ENCODE measurements around the gene PRDM15. TPM values are rescaled to one million over a fixed set of nuclear protein-coding genes. Genes with fewer than 3 reads are reported as not detected.

PRDM15 gene
- total and polyA plus RNA-seq, 9 donors, result 3.8 to 6.8 (median 5.5) TPM

GRCh38 chr21:41755934-41756773 lies 123.0 kb downstream of the PRDM15 start:
- no peak for DNase-seq
- Histone ChIP-seq H3K4me1 (ENCODE audit: control insufficient read depth, insufficient read depth, low read length) (peaks cover 30% of the 10 kb centered on the region), H3K36me3 (ENCODE audit: control insufficient read depth, insufficient read depth, low read length) (no peaks in the 10 kb centered on the region), H3K27me3 (ENCODE audit: control insufficient read depth, insufficient read depth, low read length) (peaks cover 20% of the 10 kb centered on the region), H3K4me3 (ENCODE audit: low read length) (no peak overlapping the region), H3K9me3 (replicated peaks; ENCODE audit: control insufficient read depth, low read depth, low read length) (no peaks in the 10 kb centered on the region), H3K27ac (ENCODE audit: low read length) (no peak overlapping the region)
- WGBS (ENCODE audit: insufficient coverage), result 95% methylated on average over 33 of the region's 33 CpGs

- Histone ChIP-seq H3K4me3 (ENCODE audit: low read length) (no peak overlapping the region), H3K9me3 (replicated peaks; ENCODE audit: control insufficient read depth, low read depth, low read length) (no peaks in the 10 kb centered on the region), H3K27ac (ENCODE audit: low read length) (no peak overlapping the region), H3K4me1 (ENCODE audit: control insufficient read depth, insufficient read depth, low read length) (peaks cover 26% of the 10 kb centered on the region), H3K27me3 (ENCODE audit: control insufficient read depth, insufficient read depth, low read length) (peaks cover 16% of the 10 kb centered on the region), H3K36me3 (ENCODE audit: control insufficient read depth, insufficient read depth, low read length) (no peaks in the 10 kb centered on the region)
- DNase-seq, result no peak
- WGBS (ENCODE audit: insufficient coverage), result 89% methylated on average over 23 of the region's 23 CpGs
Observed at GRCh38 chr21:41755258-41755933, 123.7 kb downstream of the PRDM15 start.

DNA sequence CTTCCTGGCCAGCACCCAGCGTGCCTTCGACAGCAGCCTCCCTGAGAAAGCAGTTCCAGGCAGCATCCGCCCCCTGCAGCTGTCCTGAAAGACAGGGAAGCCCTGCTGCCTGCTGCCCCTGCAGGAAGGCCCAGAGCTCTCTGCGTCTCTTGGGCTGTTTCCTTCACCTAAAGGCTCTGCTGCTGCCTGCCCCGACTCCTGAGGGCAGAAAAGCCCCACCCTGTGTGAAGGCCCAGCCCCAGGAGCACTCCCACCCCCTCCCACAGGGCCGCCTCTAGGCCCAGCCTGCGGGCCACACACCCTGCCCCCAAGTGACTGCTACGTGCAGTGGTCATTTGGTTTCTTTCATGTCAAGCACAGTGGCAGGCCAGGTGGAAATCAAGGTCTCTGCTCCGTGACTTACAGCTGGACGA lies 124.7 kb downstream of the PRDM15 start:
- DNase-seq, result peak; percentile 43
- WGBS (ENCODE audit: insufficient coverage), result 48% methylated on average over 10 of the region's 10 CpGs
- H3K36me3 ChIP-seq (ENCODE audit: control insufficient read depth, insufficient read depth, low read length), result no peaks in the 10 kb centered on the region
- no peak overlapping the region for H3K4me3 ChIP-seq (ENCODE audit: low read length)
- no peaks in the 10 kb centered on the region for H3K9me3 ChIP-seq (replicated peaks; ENCODE audit: control insufficient read depth, low read depth, low read length)
- H3K4me1 ChIP-seq (ENCODE audit: control insufficient read depth, insufficient read depth, low read length), result peaks cover 30% of the 10 kb centered on the region
- no peak overlapping the region for H3K27ac ChIP-seq (ENCODE audit: low read length)
- peaks cover 15% of the 10 kb centered on the region for H3K27me3 ChIP-seq (ENCODE audit: control insufficient read depth, insufficient read depth, low read length)

DNA sequence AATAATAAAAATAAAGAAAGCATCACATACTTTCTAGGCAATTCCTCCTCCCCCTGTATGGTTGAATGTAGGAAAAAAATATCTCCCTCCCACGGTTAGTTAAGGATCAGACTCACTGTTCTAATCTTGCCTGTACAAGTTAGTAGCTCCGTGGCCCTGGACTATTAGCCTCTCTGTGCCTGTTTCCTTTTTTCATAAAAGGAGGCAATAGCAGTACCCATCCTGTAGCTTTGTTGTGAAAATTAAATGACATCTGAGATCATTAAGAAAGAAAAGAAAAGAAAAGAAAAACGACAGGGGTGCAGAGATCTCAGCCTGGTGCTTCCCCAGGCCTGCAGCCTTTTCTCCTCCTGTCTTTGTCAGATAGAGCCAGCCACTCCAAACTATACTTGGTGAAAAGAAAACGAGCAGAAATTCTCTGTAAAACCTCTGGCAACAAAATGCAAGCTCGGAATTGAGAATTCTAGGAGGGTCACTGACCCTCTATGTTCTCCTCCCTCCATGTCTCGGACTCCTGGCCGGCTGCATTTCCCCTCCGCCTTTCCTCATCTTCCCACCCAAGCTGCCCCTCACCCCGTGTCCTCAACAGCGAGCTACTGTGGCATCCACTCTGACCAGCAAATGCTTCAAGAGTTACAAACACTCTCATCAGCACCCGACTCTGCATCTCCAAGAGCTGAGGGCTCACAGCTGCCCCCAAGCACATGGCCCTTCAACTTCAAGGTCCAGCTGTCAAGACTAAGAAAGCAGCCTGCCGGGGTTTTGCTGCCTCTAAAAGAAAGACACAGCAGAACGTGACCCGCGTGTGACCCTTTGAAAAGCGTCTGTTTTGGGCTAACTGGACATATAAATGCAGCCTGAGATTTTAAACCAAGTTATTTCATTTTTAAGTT lies 125.9 kb downstream of the PRDM15 start:
- peaks cover 15% of the 10 kb centered on the region for H3K27me3 ChIP-seq (ENCODE audit: control insufficient read depth, insufficient read depth, low read length)
- peaks cover 40% of the 10 kb centered on the region for H3K4me1 ChIP-seq (ENCODE audit: control insufficient read depth, insufficient read depth, low read length)
- WGBS (ENCODE audit: insufficient coverage), result 71% methylated on average over 7 of the region's 16 CpGs
- H3K36me3 ChIP-seq (ENCODE audit: control insufficient read depth, insufficient read depth, low read length), result no peaks in the 10 kb centered on the region
- H3K27ac ChIP-seq (ENCODE audit: low read length), result no peak overlapping the region
- DNase-seq, result no peak
- no peak overlapping the region for H3K4me3 ChIP-seq (ENCODE audit: low read length)
- H3K9me3 ChIP-seq (replicated peaks; ENCODE audit: control insufficient read depth, low read depth, low read length), result no peaks in the 10 kb centered on the region

DNA sequence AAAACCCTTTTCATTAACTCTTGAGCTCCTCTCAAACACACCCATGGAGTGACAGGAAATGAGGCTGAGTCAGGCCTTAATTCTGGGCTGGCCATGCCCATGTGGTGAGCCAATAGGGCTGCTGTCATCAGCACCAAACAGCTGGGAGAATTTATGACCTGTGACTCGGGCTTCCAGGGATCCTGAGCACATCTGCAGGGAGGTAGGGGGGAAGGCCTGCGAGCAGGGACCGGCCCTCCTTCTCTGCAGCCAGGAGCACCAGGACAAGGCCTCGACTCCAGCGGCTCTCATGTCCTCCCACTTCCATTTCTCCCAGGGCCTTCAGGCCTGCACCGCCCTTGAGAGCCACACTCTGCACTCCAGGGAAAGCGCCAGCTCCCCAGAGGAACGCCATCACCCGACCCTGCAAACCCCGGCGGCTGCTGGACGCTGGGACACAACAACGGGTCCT lies 126.9 kb downstream of the PRDM15 start:
- peak; percentile 43 for DNase-seq
- no peak overlapping the region for H3K27ac ChIP-seq (ENCODE audit: low read length)
- H3K4me3 ChIP-seq (ENCODE audit: low read length), result no peak overlapping the region
- H3K36me3 ChIP-seq (ENCODE audit: control insufficient read depth, insufficient read depth, low read length), result no peaks in the 10 kb centered on the region
- peaks cover 15% of the 10 kb centered on the region for H3K27me3 ChIP-seq (ENCODE audit: control insufficient read depth, insufficient read depth, low read length)
- H3K4me1 ChIP-seq (ENCODE audit: control insufficient read depth, insufficient read depth, low read length), result peaks cover 50% of the 10 kb centered on the region
- WGBS (ENCODE audit: insufficient coverage), result 59% methylated on average over 4 of the region's 13 CpGs
- H3K9me3 ChIP-seq (replicated peaks; ENCODE audit: control insufficient read depth, low read depth, low read length), result no peaks in the 10 kb centered on the region

- H3K27ac ChIP-seq (ENCODE audit: low read length), result no peak overlapping the region
- H3K27me3 ChIP-seq (ENCODE audit: control insufficient read depth, insufficient read depth, low read length), result peaks cover 15% of the 10 kb centered on the region
- 37% methylated on average over 10 of the region's 12 CpGs for WGBS (ENCODE audit: insufficient coverage)
Observed at GRCh38 chr21:41751611-41752011, 127.5 kb downstream of the PRDM15 start.

DNA sequence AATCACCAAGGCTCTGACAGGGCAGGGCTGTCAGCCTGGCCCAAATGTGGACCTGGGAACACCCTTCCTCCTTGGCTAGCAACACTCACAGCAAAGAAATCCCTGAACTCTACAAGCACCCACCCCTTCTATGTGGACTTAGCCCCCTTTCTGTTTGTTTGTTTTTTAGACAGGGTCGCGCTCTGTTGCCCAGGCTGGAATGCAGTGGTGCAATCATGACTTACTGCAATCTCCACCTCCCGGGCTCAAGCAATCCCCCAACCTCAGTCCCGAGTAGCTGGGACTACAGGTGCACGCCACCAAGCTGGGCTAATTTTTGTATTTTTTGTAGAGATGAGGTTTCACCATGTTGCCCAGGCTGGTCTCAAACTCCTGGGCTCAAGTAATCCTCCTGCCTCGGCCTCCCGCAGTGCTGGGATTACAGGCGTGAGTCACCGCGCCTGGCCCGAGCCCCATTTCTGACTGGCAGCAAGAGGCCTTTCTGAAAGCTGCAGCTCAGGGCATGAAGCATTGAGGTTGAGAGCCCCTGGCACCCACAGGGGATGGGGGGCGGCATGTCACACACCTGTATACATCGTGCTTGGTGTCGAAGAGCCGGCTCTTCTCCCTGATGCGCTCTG lies 128.5 kb downstream of the PRDM15 start:
- H3K27ac ChIP-seq (ENCODE audit: low read length), result no peak overlapping the region
- WGBS (ENCODE audit: insufficient coverage), result 91% methylated on average over 9 of the region's 16 CpGs
- H3K4me1 ChIP-seq (ENCODE audit: control insufficient read depth, insufficient read depth, low read length), result peaks cover 53% of the 10 kb centered on the region
- peaks cover 15% of the 10 kb centered on the region for H3K27me3 ChIP-seq (ENCODE audit: control insufficient read depth, insufficient read depth, low read length)
- no peaks in the 10 kb centered on the region for H3K9me3 ChIP-seq (replicated peaks; ENCODE audit: control insufficient read depth, low read depth, low read length)
- DNase-seq, result no peak
- H3K4me3 ChIP-seq (ENCODE audit: low read length), result no peak overlapping the region
- H3K36me3 ChIP-seq (ENCODE audit: control insufficient read depth, insufficient read depth, low read length), result no peaks in the 10 kb centered on the region

More at GRCh38 chr21:41751611-41752011, 127.5 kb downstream of the PRDM15 start:
- Histone ChIP-seq H3K4me1 (ENCODE audit: control insufficient read depth, insufficient read depth, low read length) (peaks cover 53% of the 10 kb centered on the region), H3K9me3 (replicated peaks; ENCODE audit: control insufficient read depth, low read depth, low read length) (no peaks in the 10 kb centered on the region), H3K4me3 (ENCODE audit: low read length) (no peak overlapping the region), H3K36me3 (ENCODE audit: control insufficient read depth, insufficient read depth, low read length) (no peaks in the 10 kb centered on the region)
- DNase-seq, result no peak

DNA sequence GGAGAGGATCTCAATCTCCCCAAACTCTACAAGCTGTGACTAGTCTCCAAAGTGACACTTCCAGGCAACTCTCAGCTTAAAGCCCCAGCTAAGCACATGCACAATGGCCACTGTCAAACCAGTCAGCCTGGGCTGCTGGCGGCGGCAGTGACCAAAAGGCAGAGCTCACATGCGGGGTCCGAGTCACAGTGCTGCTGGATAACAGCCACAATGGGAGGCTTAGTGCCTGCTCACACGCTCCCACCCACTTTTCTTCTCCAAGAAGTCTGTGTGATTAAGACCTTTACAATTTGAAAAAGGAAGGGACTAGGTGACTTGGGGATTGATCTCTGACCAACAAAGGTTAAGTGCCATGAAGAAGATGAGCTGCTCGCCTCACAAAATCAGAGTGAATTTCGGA lies 129.1 kb downstream of the PRDM15 start:
- 70% methylated on average over 2 of the region's 7 CpGs for WGBS (ENCODE audit: insufficient coverage)
- no peak for DNase-seq

DNA sequence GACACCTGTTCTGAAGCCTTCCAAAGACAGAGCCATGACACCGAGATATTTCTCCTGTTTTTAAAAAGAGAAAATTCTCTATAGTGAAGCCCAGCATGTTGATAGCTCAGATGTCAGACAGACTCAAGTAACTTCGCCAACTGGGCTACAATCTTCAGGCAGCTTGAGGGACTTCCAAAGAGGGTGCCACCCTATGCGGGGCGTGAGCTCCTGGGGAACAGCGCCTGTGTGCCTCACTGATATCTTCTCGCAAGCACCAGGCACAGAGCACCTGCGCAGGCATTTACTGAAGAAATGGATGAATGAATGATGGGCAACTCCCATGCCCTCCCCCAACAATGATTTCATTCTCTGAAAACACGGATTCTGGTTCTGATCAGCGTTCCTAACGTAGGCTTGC lies 129.9 kb downstream of the PRDM15 start:
- H3K27ac ChIP-seq (ENCODE audit: low read length), result no peak overlapping the region
- 94% methylated on average over 5 of the region's 10 CpGs for WGBS (ENCODE audit: insufficient coverage)
- H3K27me3 ChIP-seq (ENCODE audit: control insufficient read depth, insufficient read depth, low read length), result peaks cover 15% of the 10 kb centered on the region
- H3K4me3 ChIP-seq (ENCODE audit: low read length), result no peak overlapping the region
- H3K9me3 ChIP-seq (replicated peaks; ENCODE audit: control insufficient read depth, low read depth, low read length), result no peaks in the 10 kb centered on the region
- no peak for DNase-seq
- no peaks in the 10 kb centered on the region for H3K36me3 ChIP-seq (ENCODE audit: control insufficient read depth, insufficient read depth, low read length)
- peaks cover 53% of the 10 kb centered on the region for H3K4me1 ChIP-seq (ENCODE audit: control insufficient read depth, insufficient read depth, low read length)

More for the DNA sequence above, 129.1 kb downstream of the PRDM15 start:
- no peak overlapping the region for H3K27ac ChIP-seq (ENCODE audit: low read length)
- H3K9me3 ChIP-seq (replicated peaks; ENCODE audit: control insufficient read depth, low read depth, low read length), result no peaks in the 10 kb centered on the region
- H3K4me3 ChIP-seq (ENCODE audit: low read length), result no peak overlapping the region
- H3K36me3 ChIP-seq (ENCODE audit: control insufficient read depth, insufficient read depth, low read length), result no peaks in the 10 kb centered on the region
- H3K4me1 ChIP-seq (ENCODE audit: control insufficient read depth, insufficient read depth, low read length), result peaks cover 53% of the 10 kb centered on the region
- H3K27me3 ChIP-seq (ENCODE audit: control insufficient read depth, insufficient read depth, low read length), result peaks cover 15% of the 10 kb centered on the region

All from muscle of leg (tissue), 11 donors.